Endodermal cell (in vitro differentiated cells): Measurements from ENCODE around the gene GNAT1. TPM values are rescaled to one million over a fixed set of nuclear protein-coding genes. Genes with fewer than 3 reads are reported as not detected.

Source experiments
- DNase-seq: peaks from one replicate; pipeline ENCODE4 v3.0.0-alpha.2; 2017
- H3K27ac ChIP-seq: 2 replicates; pipeline ENCODE4 v1.5.1; 2013; ENCODE audit warnings: mild to moderate bottlenecking, low read depth, low read length, moderate library complexity
- H3K27me3 ChIP-seq: 2 replicates; pipeline ENCODE4 v1.6.1; 2013; ENCODE audit warnings: mild to moderate bottlenecking, low read length, moderate library complexity; ENCODE audit not compliant: insufficient read depth, control insufficient read depth, poor library complexity, severe bottlenecking
- H3K36me3 ChIP-seq: 2 replicates; pipeline ENCODE4 v1.7.0; 2013; ENCODE audit warnings: mild to moderate bottlenecking, low read length, moderate library complexity; ENCODE audit not compliant: control insufficient read depth, insufficient read depth
- H3K4me1 ChIP-seq: one replicate; pipeline ENCODE4 v1.7.0; 2013; ENCODE audit warnings: low read length; ENCODE audit not compliant: control insufficient read depth, insufficient read depth
- H3K4me3 ChIP-seq: 2 replicates; pipeline ENCODE4 v1.5.1; 2013; ENCODE audit warnings: mild to moderate bottlenecking, low read length, moderate library complexity
- H3K9ac ChIP-seq: 2 replicates; pipeline ENCODE4 v1.6.1; 2013; ENCODE audit warnings: mild to moderate bottlenecking, low read length, moderate library complexity; ENCODE audit not compliant: poor library complexity, severe bottlenecking; ENCODE audit errors: extremely low read depth
- H3K9me3 ChIP-seq: 2 replicates; pipeline ENCODE4 v1.6.1; 2013; ENCODE audit warnings: mild to moderate bottlenecking, low read length, moderate library complexity; ENCODE audit not compliant: control insufficient read depth
- H3K27ac Mint-ChIP-seq: 2 replicates; pipeline ENCODE4 v1.8.0; 2020; ENCODE audit warnings: mixed read lengths
- H3K27me3 Mint-ChIP-seq: 2 replicates; pipeline ENCODE4 v1.8.0; 2021; ENCODE audit warnings: mild to moderate bottlenecking, mixed read lengths; ENCODE audit not compliant: insufficient read depth
- H3K36me3 Mint-ChIP-seq: 2 replicates; pipeline ENCODE4 v1.8.0; 2020; ENCODE audit warnings: low read depth, mixed read lengths
- H3K4me1 Mint-ChIP-seq: 2 replicates; pipeline ENCODE4 v1.8.0; 2020; ENCODE audit warnings: mixed read lengths
- H3K4me3 Mint-ChIP-seq: 2 replicates; pipeline ENCODE4 v1.8.0; 2020; ENCODE audit warnings: mild to moderate bottlenecking, moderate library complexity, mixed read lengths
- H3K9me3 Mint-ChIP-seq: 2 replicates; pipeline ENCODE4 v1.8.0; 2020; ENCODE audit warnings: mild to moderate bottlenecking, mixed read lengths
- CTCF ChIP-seq: fragments of 200-600 bp; sonication (generic); conservative IDR thresholded peaks from 2 replicates; pipeline ENCODE4 v1.5.0; 2021; ENCODE audit warnings: antibody characterized with exemption, mild to moderate bottlenecking
- WGBS, 2 experiments: methylation state at CpG; one replicate each; pipeline versions ENCODE4 v1.1.5 to v1.1.7; 2013; ENCODE audit warnings: missing lambda C conversion rate in 2 of 2, mixed read lengths in 1 of 2; ENCODE audit not compliant: insufficient coverage in 1 of 2, insufficient read length in 1 of 2; 5-methylcytosine and 5-hydroxymethylcytosine counted together
- total RNA-seq, 2 donors: library from RNA; stranded (reverse); fragmentation: NEBNext Ultra II Directional in 1 of 2; extraction: Animal tissue kit (Norgen Biotek cat#: 25700) in 1 of 2; gene quantifications; 2 replicates in 1 of 2; 3 replicates in 1 of 2; pipeline ENCODE4 v1.2.1, GENCODE V29; 2021

Gene GNAT1
- total RNA-seq, 2 donors from 2014 or later = 0.42 to 1.2 TPM

GRCh38 chr3:50218448-50218847 is 27.0 kb downstream of the GNAT1 start:
- Mint-ChIP-seq H3K4me3 (no peak overlapping the region), H3K4me1 (no peaks in the 10 kb centered on the region), H3K9me3 (no peaks in the 10 kb centered on the region), H3K27ac (no peak overlapping the region), H3K27me3 (peaks cover 4% of the 10 kb centered on the region), H3K36me3 (no peaks in the 10 kb centered on the region)
- Histone ChIP-seq H3K4me1 (no peaks in the 10 kb centered on the region), H3K36me3 (no peaks in the 10 kb centered on the region), H3K27ac (no peak overlapping the region), H3K9me3 (no peaks in the 10 kb centered on the region), H3K27me3 (peaks cover 7% of the 10 kb centered on the region), H3K4me3 (no peak overlapping the region), H3K9ac (no peak overlapping the region)
- 91% methylated on average over 8 to 17 of the region's 17 CpGs for WGBS, 2 experiments
- TF ChIP-seq CTCF = no peak
- no peak for DNase-seq

- Histone ChIP-seq H3K9ac (no peak overlapping the region), H3K9me3 (no peaks in the 10 kb centered on the region), H3K36me3 (no peaks in the 10 kb centered on the region), H3K27ac (no peak overlapping the region), H3K4me1 (no peaks in the 10 kb centered on the region), H3K27me3 (peaks cover 7% of the 10 kb centered on the region), H3K4me3 (no peak overlapping the region)
- H3K4me1 Mint-ChIP-seq = no peaks in the 10 kb centered on the region
- H3K9me3 Mint-ChIP-seq = no peaks in the 10 kb centered on the region
- no peaks in the 10 kb centered on the region for H3K36me3 Mint-ChIP-seq
- no peak for DNase-seq
- H3K4me3 Mint-ChIP-seq = no peak overlapping the region
- TF ChIP-seq CTCF = no peak
- WGBS, 2 experiments = 92 to 95% methylated on average over 5 of the region's 5 CpGs
- H3K27ac Mint-ChIP-seq = no peak overlapping the region
- H3K27me3 Mint-ChIP-seq = peaks cover 11% of the 10 kb centered on the region
Observed at GRCh38 chr3:50219285-50219684, 27.9 kb downstream of the GNAT1 start.

- H3K36me3 Mint-ChIP-seq = no peaks in the 10 kb centered on the region
- Histone ChIP-seq H3K9me3 (no peaks in the 10 kb centered on the region), H3K9ac (no peak overlapping the region), H3K36me3 (no peaks in the 10 kb centered on the region), H3K4me1 (no peaks in the 10 kb centered on the region), H3K27ac (no peak overlapping the region), H3K4me3 (no peak overlapping the region), H3K27me3 (peaks cover 7% of the 10 kb centered on the region)
- peaks cover 2% of the 10 kb centered on the region for H3K4me1 Mint-ChIP-seq
- H3K27ac Mint-ChIP-seq = no peak overlapping the region
- DNase-seq = no peak
- WGBS, 2 experiments = 87 to 88% methylated on average over 5 to 6 of the region's 6 CpGs
- no peak overlapping the region for H3K4me3 Mint-ChIP-seq
- TF ChIP-seq CTCF = no peak
- H3K9me3 Mint-ChIP-seq = no peaks in the 10 kb centered on the region
- H3K27me3 Mint-ChIP-seq = peaks cover 17% of the 10 kb centered on the region
Observed at GRCh38 chr3:50220109-50220508, 28.7 kb downstream of the GNAT1 start.
